Immature natural killer cell (primary cell): ENCODE data around the gene SREBF1. TPM values are rescaled to one million over a fixed set of nuclear protein-coding genes. Genes with fewer than 3 reads are reported as not detected.
A peak's percentile ranks its signal among the peaks of the same experiment; 100 is the strongest.

Experiments
- DNase-seq, 3 donors: peaks; one replicate each; pipeline ENCODE4 v3.0.0; 2022; ENCODE audit warnings: mixed read lengths in 1 of 3
- H3K27ac Mint-ChIP-seq, 6 donors: one replicate each; pipeline ENCODE4 v1.8.0; 2020; ENCODE audit warnings: mixed read lengths in 6 of 6, mild to moderate bottlenecking in 5 of 6, inconsistent platforms in 4 of 6, moderate library complexity in 3 of 6
- H3K27me3 Mint-ChIP-seq, 3 donors: one replicate each; pipeline ENCODE4 v1.8.0; 2020 to 2021; ENCODE audit warnings: low read depth in 3 of 3, mild to moderate bottlenecking in 3 of 3, mixed read lengths in 3 of 3, moderate library complexity in 3 of 3, inconsistent platforms in 1 of 3
- H3K36me3 Mint-ChIP-seq, 3 donors: one replicate each; pipeline ENCODE4 v1.8.0; 2020; ENCODE audit warnings: mixed read lengths in 3 of 3, inconsistent platforms in 2 of 3, mild to moderate bottlenecking in 2 of 3
- H3K4me1 Mint-ChIP-seq, 2 donors: one replicate each; pipeline ENCODE4 v1.8.0; 2020; ENCODE audit warnings: inconsistent platforms in 2 of 2, mild to moderate bottlenecking in 2 of 2, mixed read lengths in 2 of 2, moderate library complexity in 1 of 2
- H3K4me3 Mint-ChIP-seq, 5 donors: one replicate each; pipeline ENCODE4 v1.8.0; 2020; ENCODE audit warnings: mild to moderate bottlenecking in 5 of 5, mixed read lengths in 5 of 5, inconsistent platforms in 3 of 5, moderate library complexity in 3 of 5
- H3K9me3 Mint-ChIP-seq, 6 donors: one replicate each; pipeline ENCODE4 v1.8.0; 2020; ENCODE audit warnings: mild to moderate bottlenecking in 6 of 6, mixed read lengths in 6 of 6, inconsistent platforms in 4 of 6, moderate library complexity in 3 of 6
- polyA plus RNA-seq, 3 donors: library from polyadenylated mRNA; unstranded; fragments of 300-500 nt; fragmentation: Illumina TruSeq; gene quantifications; one replicate each; pipeline ENCODE4 v1.2.3, GENCODE V29; 2021

SREBF1 gene
- polyA plus RNA-seq, 3 donors from 2014 or later: 2.9 to 13.4 (median 4.4) TPM

GRCh38 chr17:17783825-17784656, 52.7 kb downstream of the SREBF1 start:
- Mint-ChIP-seq H3K27ac (peak overlapping the region in 5 of 6 donors; percentile 55 to 89 (median 76)), H3K4me3 (peak overlapping the region; percentile 80 to 95 (median 88))
- peak; percentile 32 to 42 (median 39) for DNase-seq

GRCh38 chr17:17783116-17783824, 53.5 kb downstream of the SREBF1 start:
- peaks cover 2 to 7% (median 4%) of the 10 kb centered on the region in 3 donors for H3K27me3 Mint-ChIP-seq
- peak; percentile 44 to 48 (median 47) for DNase-seq
- H3K9me3 Mint-ChIP-seq: no peaks in the 10 kb centered on the region
- peaks cover 27 to 29% of the 10 kb centered on the region in 2 donors for H3K4me1 Mint-ChIP-seq
- peak overlapping the region; percentile 80 to 95 (median 88) for H3K4me3 Mint-ChIP-seq
- H3K27ac Mint-ChIP-seq: peak overlapping the region in 2 of 6 donors; percentile 28 to 80
- no peaks in the 10 kb centered on the region for H3K36me3 Mint-ChIP-seq

More at GRCh38 chr17:17783825-17784656, 52.7 kb downstream of the SREBF1 start:
- Mint-ChIP-seq H3K9me3 (no peaks in the 10 kb centered on the region), H3K27me3 (peaks cover 2 to 8% (median 4%) of the 10 kb centered on the region in 3 donors), H3K36me3 (no peaks in the 10 kb centered on the region), H3K4me1 (peaks cover 27 to 29% of the 10 kb centered on the region in 2 donors)

GRCh38 chr17:17782523-17783115, 54.2 kb downstream of the SREBF1 start:
- H3K4me3 Mint-ChIP-seq: peak overlapping the region; percentile 70 to 83 (median 81)
- no peak for DNase-seq
- H3K27me3 Mint-ChIP-seq: peaks cover 2 to 7% (median 4%) of the 10 kb centered on the region in 3 donors

GRCh38 chr17:17781591-17782496, 54.9 kb downstream of the SREBF1 start:
- H3K9me3 Mint-ChIP-seq: no peaks in the 10 kb centered on the region
- H3K27ac Mint-ChIP-seq: peak overlapping the region in 1 of 6 donors; percentile 59
- H3K4me3 Mint-ChIP-seq: peak overlapping the region; percentile 58 to 74 (median 66)
- H3K4me1 Mint-ChIP-seq: peaks cover 27 to 29% of the 10 kb centered on the region in 2 donors
- H3K27me3 Mint-ChIP-seq: peaks cover 2 to 7% (median 4%) of the 10 kb centered on the region in 3 donors
- peaks cover 0 to 3% (median 0%) of the 10 kb centered on the region in 3 donors for H3K36me3 Mint-ChIP-seq
- DNase-seq: peak in 2 of 3 donors; percentile 22 to 30

More at GRCh38 chr17:17782523-17783115, 54.2 kb downstream of the SREBF1 start:
- peaks cover 27 to 29% of the 10 kb centered on the region in 2 donors for H3K4me1 Mint-ChIP-seq
- no peaks in the 10 kb centered on the region for H3K9me3 Mint-ChIP-seq
- no peaks in the 10 kb centered on the region for H3K36me3 Mint-ChIP-seq
- no peak overlapping the region for H3K27ac Mint-ChIP-seq

- H3K27ac Mint-ChIP-seq: peak overlapping the region in 2 of 6 donors; percentile 28 to 59
Measured at GRCh38 chr17:17780922-17781590, 55.7 kb downstream of the SREBF1 start.

GRCh38 chr17:17779015-17779611, 57.7 kb downstream of the SREBF1 start:
- no peak for DNase-seq
- peaks cover 0 to 3% (median 0%) of the 10 kb centered on the region in 3 donors for H3K36me3 Mint-ChIP-seq
- peaks cover 2 to 3% (median 2%) of the 10 kb centered on the region in 3 donors for H3K27me3 Mint-ChIP-seq
- H3K4me3 Mint-ChIP-seq: no peak overlapping the region
- H3K27ac Mint-ChIP-seq: no peak overlapping the region
- H3K4me1 Mint-ChIP-seq: peaks cover 6 to 12% of the 10 kb centered on the region in 2 donors
- H3K9me3 Mint-ChIP-seq: no peaks in the 10 kb centered on the region

More at GRCh38 chr17:17780922-17781590, 55.7 kb downstream of the SREBF1 start:
- no peaks in the 10 kb centered on the region for H3K9me3 Mint-ChIP-seq
- peaks cover 25 to 27% of the 10 kb centered on the region in 2 donors for H3K4me1 Mint-ChIP-seq
- peaks cover 0 to 3% (median 0%) of the 10 kb centered on the region in 3 donors for H3K36me3 Mint-ChIP-seq
- DNase-seq: no peak
- H3K27me3 Mint-ChIP-seq: peaks cover 2 to 7% (median 2%) of the 10 kb centered on the region in 3 donors
- peak overlapping the region; percentile 34 to 62 (median 46) for H3K4me3 Mint-ChIP-seq

- Mint-ChIP-seq H3K27me3 (peaks cover 1 to 2% (median 2%) of the 10 kb centered on the region in 3 donors), H3K27ac (no peak overlapping the region), H3K36me3 (peaks cover 0 to 3% (median 0%) of the 10 kb centered on the region in 3 donors), H3K4me3 (no peak overlapping the region), H3K9me3 (no peaks in the 10 kb centered on the region), H3K4me1 (peaks cover 0 to 7% of the 10 kb centered on the region in 2 donors)
- DNase-seq: no peak
Measured at GRCh38 chr17:17778308-17779014, 58.3 kb downstream of the SREBF1 start.

- Mint-ChIP-seq H3K36me3 (peaks cover 0 to 3% (median 0%) of the 10 kb centered on the region in 3 donors), H3K9me3 (no peaks in the 10 kb centered on the region), H3K27me3 (peaks cover 1 to 2% (median 2%) of the 10 kb centered on the region in 3 donors), H3K4me1 (peaks cover 0 to 8% of the 10 kb centered on the region in 2 donors), H3K27ac (no peak overlapping the region), H3K4me3 (no peak overlapping the region)
- DNase-seq: no peak
Measured at GRCh38 chr17:17776889-17777288, 59.9 kb downstream of the SREBF1 start.

GRCh38 chr17:17774009-17774881, 62.5 kb downstream of the SREBF1 start:
- Mint-ChIP-seq H3K36me3 (peaks cover 0 to 3% (median 0%) of the 10 kb centered on the region in 3 donors), H3K9me3 (no peaks in the 10 kb centered on the region), H3K27ac (no peak overlapping the region), H3K27me3 (peaks cover 0 to 1% (median 0%) of the 10 kb centered on the region in 3 donors), H3K4me3 (no peak overlapping the region), H3K4me1 (peaks cover 3 to 8% of the 10 kb centered on the region in 2 donors)
- no peak for DNase-seq

- H3K27me3 Mint-ChIP-seq: peaks cover 0 to 1% (median 0%) of the 10 kb centered on the region in 3 donors
- no peaks in the 10 kb centered on the region for H3K9me3 Mint-ChIP-seq
- H3K4me3 Mint-ChIP-seq: no peak overlapping the region
- peak overlapping the region in 2 of 6 donors; percentile 21 to 32 for H3K27ac Mint-ChIP-seq
- peaks cover 19 to 22% of the 10 kb centered on the region in 2 donors for H3K4me1 Mint-ChIP-seq
- DNase-seq: no peak
- no peaks in the 10 kb centered on the region for H3K36me3 Mint-ChIP-seq
Measured at GRCh38 chr17:17772231-17772630, 64.6 kb downstream of the SREBF1 start.
